Activated T-cell treated with anti-CD3 and anti-CD28 coated beads, Interleukin-2, amount 50 U/mL, for 1 hour (primary cell): ENCODE data around the gene PDS5A.
"Not testable (repeated sequence)": the region's sequence is repeated elsewhere in the genome, so short reads cannot be mapped to it uniquely, and the experiment has no call there.

Experiments
- DNase-seq: peaks from one replicate; pipeline ENCODE4 v3.0.0-alpha.2; 2020

Gene PDS5A

GRCh38 chr4:39977489-39978377, at the start of gene PDS5A:
Gene PDS5A, minus strand, starts transcription at chr4:39977911. Its CDS starts 1,334 bp downstream, at chr4:39976577.
- peak; percentile 92 for DNase-seq

GRCh38 chr4:40024049-40024448, 46.3 kb upstream of the PDS5A start:
- not testable (repeated sequence) for DNase-seq

GRCh38 chr4:40021116-40021515, 43.4 kb upstream of the PDS5A start:
- DNase-seq: not testable (repeated sequence)

GRCh38 chr4:40020221-40020620, 42.5 kb upstream of the PDS5A start:
- no peak for DNase-seq

GRCh38 chr4:40016007-40016406, 38.3 kb upstream of the PDS5A start:
- no peak for DNase-seq

GRCh38 chr4:40003986-40004385, 26.3 kb upstream of the PDS5A start:
- no peak for DNase-seq

GRCh38 chr4:40000711-40001110, 23.0 kb upstream of the PDS5A start:
- no peak for DNase-seq

GRCh38 chr4:39998659-39999345, 21.1 kb upstream of the PDS5A start:
- DNase-seq: no peak

- no peak for DNase-seq
These were observed 19.1 kb upstream of the PDS5A start for GRCh38 chr4:39996811-39997210.

GRCh38 chr4:39994406-39994805, 16.7 kb upstream of the PDS5A start:
- no peak for DNase-seq

- not testable (repeated sequence) for DNase-seq
These were observed 11.7 kb upstream of the PDS5A start for GRCh38 chr4:39989381-39989780.

GRCh38 chr4:39987485-39987884, 9.8 kb upstream of the PDS5A start:
- DNase-seq: no peak

- DNase-seq: no peak
These were observed 1.2 kb upstream of the PDS5A start for GRCh38 chr4:39978904-39979303.

GRCh38 chr4:39978378-39978775, 666 bp upstream of the PDS5A start:
- no peak for DNase-seq

- peak; percentile 68 for DNase-seq
These were observed 694 bp downstream of the PDS5A start for GRCh38 chr4:39976945-39977488.

- peak; percentile 69 for DNase-seq
These were observed 1.4 kb downstream of the PDS5A start for GRCh38 chr4:39976141-39976944.

- DNase-seq: no peak
These were observed 2.1 kb downstream of the PDS5A start for GRCh38 chr4:39975488-39976089.

GRCh38 chr4:39973052-39973451, 4.7 kb downstream of the PDS5A start:
- not testable (repeated sequence) for DNase-seq

- DNase-seq: no peak
These were observed 6.8 kb downstream of the PDS5A start for GRCh38 chr4:39970671-39971640.

GRCh38 chr4:39963656-39964055, 14.1 kb downstream of the PDS5A start:
- no peak for DNase-seq

- no peak for DNase-seq
These were observed 16.3 kb downstream of the PDS5A start for GRCh38 chr4:39961311-39961877.
